Kidney epithelial cell (primary cell): ENCODE measurements around the gene WDR86. TPM values are rescaled to one million over a fixed set of nuclear protein-coding genes. Genes with fewer than 3 reads are reported as not detected.

ENCODE experiments used
- DNase-seq: peaks from one replicate; pipeline ENCODE4 v3.0.0-alpha.2; 2010; ENCODE audit warnings: low read depth
- H3K27me3 ChIP-seq: 2 replicates; pipeline ENCODE4 v1.6.0; 2011; ENCODE audit warnings: low read length; ENCODE audit not compliant: control insufficient read depth, insufficient read depth
- H3K36me3 ChIP-seq: 2 replicates; pipeline ENCODE4 v1.5.1; 2011; ENCODE audit warnings: low read length; ENCODE audit not compliant: control insufficient read depth, insufficient read depth
- H3K4me3 ChIP-seq: 2 replicates; pipeline ENCODE4 v1.5.1; 2011; ENCODE audit warnings: low read depth, mild to moderate bottlenecking, control low read depth, low read length
- total RNA-seq: library from RNA; depleted of rRNA; stranded (reverse); fragments of >200 nt; gene quantifications from 2 replicates; pipeline ENCODE4 v1.2.3, GENCODE V29; 2015
- TF ChIP-seq, protein P1 (sequence below): IDR thresholded peaks from 2 replicates; pipeline ENCODE4 v1.5.1; 2011; ENCODE audit warnings: mild to moderate bottlenecking, moderate library complexity, low read length, control low read depth, inconsistent platforms; ENCODE audit not compliant: insufficient read depth, poor library complexity, severe bottlenecking

The WDR86 gene
- total RNA-seq, 1 donor from 2014 or later = 19.6 TPM

DNA sequence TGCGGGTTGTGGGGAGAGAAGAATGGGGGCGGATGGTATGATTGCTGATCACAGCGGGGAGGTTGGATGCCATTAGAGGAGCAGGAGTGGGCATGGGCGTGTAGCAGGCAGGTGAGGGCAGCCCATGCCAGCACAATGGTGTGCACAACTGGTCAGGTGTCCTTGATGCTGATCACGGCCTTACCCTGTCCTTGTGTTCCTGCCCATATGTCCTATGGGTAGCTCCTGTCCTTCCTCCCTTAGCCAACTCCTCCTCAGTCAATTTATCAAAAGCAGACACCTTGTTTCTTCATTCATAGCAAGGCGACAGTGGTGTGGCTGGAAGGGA, 30.7 kb downstream of the WDR86 start:
- DNase-seq = no peak
- no peaks in the 10 kb centered on the region for H3K36me3 ChIP-seq
- TF ChIP-seq, protein P1, sequence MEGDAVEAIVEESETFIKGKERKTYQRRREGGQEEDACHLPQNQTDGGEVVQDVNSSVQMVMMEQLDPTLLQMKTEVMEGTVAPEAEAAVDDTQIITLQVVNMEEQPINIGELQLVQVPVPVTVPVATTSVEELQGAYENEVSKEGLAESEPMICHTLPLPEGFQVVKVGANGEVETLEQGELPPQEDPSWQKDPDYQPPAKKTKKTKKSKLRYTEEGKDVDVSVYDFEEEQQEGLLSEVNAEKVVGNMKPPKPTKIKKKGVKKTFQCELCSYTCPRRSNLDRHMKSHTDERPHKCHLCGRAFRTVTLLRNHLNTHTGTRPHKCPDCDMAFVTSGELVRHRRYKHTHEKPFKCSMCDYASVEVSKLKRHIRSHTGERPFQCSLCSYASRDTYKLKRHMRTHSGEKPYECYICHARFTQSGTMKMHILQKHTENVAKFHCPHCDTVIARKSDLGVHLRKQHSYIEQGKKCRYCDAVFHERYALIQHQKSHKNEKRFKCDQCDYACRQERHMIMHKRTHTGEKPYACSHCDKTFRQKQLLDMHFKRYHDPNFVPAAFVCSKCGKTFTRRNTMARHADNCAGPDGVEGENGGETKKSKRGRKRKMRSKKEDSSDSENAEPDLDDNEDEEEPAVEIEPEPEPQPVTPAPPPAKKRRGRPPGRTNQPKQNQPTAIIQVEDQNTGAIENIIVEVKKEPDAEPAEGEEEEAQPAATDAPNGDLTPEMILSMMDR = no peak
- H3K27me3 ChIP-seq = peaks cover 36% of the 10 kb centered on the region
- H3K4me3 ChIP-seq = no peak overlapping the region

DNA sequence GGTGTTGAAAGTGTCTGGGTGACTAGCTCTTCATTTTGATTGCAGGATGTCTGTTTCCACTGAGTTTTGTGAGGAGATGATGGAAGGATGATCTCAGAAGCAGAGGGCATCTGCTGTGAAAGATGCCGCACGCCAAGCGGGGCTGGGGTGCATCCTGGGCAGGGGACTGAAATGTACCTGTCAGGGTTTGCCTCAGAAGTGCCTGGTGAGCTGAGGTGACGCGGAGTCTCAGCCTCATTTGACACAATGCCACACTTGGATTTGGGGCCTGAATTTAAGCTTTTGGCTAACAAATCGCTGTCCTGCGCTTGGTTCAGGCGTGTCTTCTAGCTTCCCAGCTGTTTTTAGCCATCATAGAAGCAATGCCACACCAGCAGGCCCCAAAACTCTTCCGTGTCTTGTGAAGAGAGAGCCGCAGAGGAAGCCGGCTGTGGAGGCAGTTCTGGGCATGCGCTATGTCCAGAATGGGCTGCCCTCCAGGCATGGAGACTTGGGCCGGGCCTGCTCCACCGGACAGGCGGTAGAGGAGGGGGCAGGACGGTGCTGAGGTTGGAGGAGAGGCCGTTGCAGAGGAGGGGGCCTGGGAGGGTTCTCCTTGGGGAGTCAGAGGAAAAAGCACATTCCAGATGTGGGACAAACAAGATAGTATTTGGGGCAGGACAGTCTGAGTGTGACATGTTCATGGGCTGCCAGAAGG, 31.2 kb downstream of the WDR86 start:
- Histone ChIP-seq H3K36me3 (no peaks in the 10 kb centered on the region), H3K4me3 (no peak overlapping the region), H3K27me3 (peaks cover 30% of the 10 kb centered on the region)
- DNase-seq = no peak
- TF ChIP-seq, protein P1 = no peak

DNA sequence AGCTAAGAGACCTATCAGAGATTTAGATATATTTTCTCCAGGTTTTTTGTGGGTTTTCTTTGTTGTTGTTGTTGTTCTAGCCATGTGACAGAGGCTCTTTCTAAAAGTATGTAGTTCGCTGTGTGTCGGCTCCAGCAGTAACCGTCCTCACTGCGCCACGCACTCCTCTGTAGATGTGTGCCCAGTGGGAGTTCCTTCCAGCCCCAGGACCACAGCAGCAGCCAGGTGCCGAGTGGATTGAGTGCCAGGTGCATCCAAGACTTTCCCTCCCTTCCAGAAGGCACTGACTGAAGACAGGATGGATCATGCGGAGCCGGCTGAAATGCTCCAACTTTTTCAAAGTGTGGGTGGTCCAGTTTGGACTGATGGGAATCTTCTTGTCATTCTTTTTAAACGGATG, 31.8 kb downstream of the WDR86 start:
- Histone ChIP-seq H3K4me3 (no peak overlapping the region), H3K27me3 (peaks cover 27% of the 10 kb centered on the region), H3K36me3 (no peaks in the 10 kb centered on the region)
- no peak for DNase-seq
- TF ChIP-seq, protein P1 = no peak

DNA sequence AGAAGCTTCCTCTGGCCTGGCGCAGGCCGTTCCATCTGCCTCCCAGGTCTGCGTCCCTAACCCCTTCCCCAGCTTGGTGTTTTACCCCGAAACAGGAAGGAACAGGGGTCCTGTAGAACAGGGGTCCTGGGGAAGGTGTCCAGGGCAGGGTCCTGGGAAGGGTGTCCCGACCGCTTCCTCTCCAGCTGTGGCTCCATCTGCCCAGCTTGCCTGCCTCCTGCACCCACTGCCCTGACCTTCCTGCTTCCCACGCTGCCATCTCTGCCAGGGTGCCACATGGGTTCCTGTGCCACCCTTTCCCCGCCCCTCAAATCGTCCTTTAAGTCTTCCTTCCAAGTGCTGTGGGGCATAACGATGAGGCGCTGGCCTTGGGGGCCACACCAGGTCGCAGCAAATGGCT, 32.4 kb downstream of the WDR86 start:
- Histone ChIP-seq H3K27me3 (peaks cover 21% of the 10 kb centered on the region), H3K36me3 (no peaks in the 10 kb centered on the region), H3K4me3 (no peak overlapping the region)
- DNase-seq = no peak
- TF ChIP-seq, protein P1 = no peak

DNA sequence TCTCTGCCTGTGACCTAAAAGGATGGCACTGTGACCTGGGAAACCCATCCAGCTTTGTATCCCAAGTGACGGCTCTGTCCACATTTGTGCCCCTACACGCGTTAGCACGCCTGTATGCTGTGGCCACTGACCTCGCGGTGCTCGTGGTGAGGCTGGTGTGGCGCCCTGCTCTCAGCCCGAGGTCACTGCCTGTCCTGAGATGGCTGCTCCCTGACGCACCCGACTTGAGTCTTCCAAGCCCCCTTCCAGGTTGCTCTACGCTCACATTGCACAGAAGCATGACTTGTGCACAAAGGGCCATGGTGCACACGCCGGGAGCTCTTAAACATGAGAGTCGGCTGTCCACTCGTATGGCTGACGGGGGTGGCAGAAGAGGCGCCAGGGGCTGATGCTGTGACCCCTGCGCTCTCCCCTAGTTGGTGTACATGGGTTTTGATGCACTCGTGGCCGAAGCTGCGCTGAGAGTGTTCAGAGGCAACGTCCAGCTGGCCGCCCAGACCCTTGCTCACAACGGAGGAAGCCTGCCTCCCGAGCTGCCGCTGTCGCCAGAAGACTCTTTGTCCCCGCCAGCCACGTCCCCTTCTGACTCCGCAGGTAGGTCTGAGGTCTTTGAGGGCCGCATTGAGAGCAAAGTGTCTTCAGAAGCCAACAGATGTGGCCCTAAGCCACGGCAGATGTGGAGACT, 33.5 kb downstream of the WDR86 start:
- no peak overlapping the region for H3K4me3 ChIP-seq
- H3K36me3 ChIP-seq = no peaks in the 10 kb centered on the region
- TF ChIP-seq, protein P1 = no peak
- no peak for DNase-seq
- H3K27me3 ChIP-seq = peaks cover 11% of the 10 kb centered on the region
